Lower lobe of right lung (tissue), 2 donors: ENCODE data around the gene CA10. TPM values are rescaled to one million over a fixed set of nuclear protein-coding genes. Genes with fewer than 3 reads are reported as not detected.

Experiments
- ATAC-seq, 2 donors: fragments of 200-7000 bp; cut with Tn5 transposase; one replicate each; pipeline ENCODE4 v1.9.1; 2020 to 2022; ENCODE audit warnings: mild to moderate bottlenecking in 2 of 2, moderate library complexity in 2 of 2
- DNase-seq: peaks from one replicate; pipeline ENCODE4 v3.0.0-alpha.2; 2020
- H3K27ac ChIP-seq: fragments of 200-600 bp; one replicate; pipeline ENCODE4 v1.8.0; 2022
- H3K27me3 ChIP-seq: fragments of 200-600 bp; one replicate; pipeline ENCODE4 v1.8.0; 2022; ENCODE audit warnings: low read depth
- H3K36me3 ChIP-seq: fragments of 200-600 bp; one replicate; pipeline ENCODE4 v1.8.0; 2022; ENCODE audit warnings: mild to moderate bottlenecking
- H3K4me1 ChIP-seq: fragments of 200-600 bp; one replicate; pipeline ENCODE4 v1.8.0; 2022
- H3K4me3 ChIP-seq: fragments of 200-600 bp; one replicate; pipeline ENCODE4 v1.8.0; 2022; ENCODE audit warnings: mild to moderate bottlenecking
- H3K9me3 ChIP-seq: fragments of 200-600 bp; one replicate; pipeline ENCODE4 v1.8.0; 2022
- CTCF ChIP-seq: fragments of 200-600 bp; IDR thresholded peaks from one replicate; pipeline ENCODE4 v1.8.0; 2022; ENCODE audit warnings: antibody characterized with exemption, mild to moderate bottlenecking
- intact Hi-C: fragments of 100-400 bp; cut with DNase I; formaldehyde crosslinking; loops from one replicate; pipeline ENCODE4 v1.11.0; 2022
- total RNA-seq: library from RNA; stranded (reverse); fragmentation: NEBNext Ultra II Directional; extraction: Animal tissue kit (Norgen Biotek cat#: 25700); gene quantifications from one replicate; pipeline ENCODE4 v1.2.1, GENCODE V29; 2021
- donor health status: DM: no; HTN: yes; CAD: no; lungs with severe emphysema.

Gene CA10
- total RNA-seq, 1 donor from 2014 or later, result not detected

- H3K4me3 ChIP-seq, result no peak overlapping the region
- ATAC-seq (no peak), DNase-seq (no peak)
- no peaks in the 10 kb centered on the region for H3K27me3 ChIP-seq
- no peak for TF ChIP-seq CTCF
- H3K4me1 ChIP-seq, result no peaks in the 10 kb centered on the region
- H3K27ac ChIP-seq, result no peak overlapping the region
- no peaks in the 10 kb centered on the region for H3K36me3 ChIP-seq
- intact Hi-C loops, result no loop called here
- H3K9me3 ChIP-seq, result no peaks in the 10 kb centered on the region
Observed at GRCh38 chr17:51651513-51652298, 506.8 kb downstream of the CA10 start.

GRCh38 chr17:51650772-51651171, 507.7 kb downstream of the CA10 start:
- Histone ChIP-seq H3K4me3 (no peak overlapping the region), H3K27ac (no peak overlapping the region), H3K4me1 (no peaks in the 10 kb centered on the region), H3K9me3 (no peaks in the 10 kb centered on the region), H3K27me3 (no peaks in the 10 kb centered on the region), H3K36me3 (no peaks in the 10 kb centered on the region)
- intact Hi-C loops, result no loop called here
- DNase-seq, result no peak
- no peak for ATAC-seq
- no peak for TF ChIP-seq CTCF

- ATAC-seq, result no peak
- H3K36me3 ChIP-seq, result no peaks in the 10 kb centered on the region
- no peaks in the 10 kb centered on the region for H3K27me3 ChIP-seq
- no peaks in the 10 kb centered on the region for H3K9me3 ChIP-seq
- H3K4me1 ChIP-seq, result no peaks in the 10 kb centered on the region
- no peak overlapping the region for H3K27ac ChIP-seq
- intact Hi-C loops, result no loop called here
- no peak for DNase-seq
- no peak for TF ChIP-seq CTCF
- no peak overlapping the region for H3K4me3 ChIP-seq
Observed at GRCh38 chr17:51650202-51650601, 508.3 kb downstream of the CA10 start.

- Histone ChIP-seq H3K9me3 (no peaks in the 10 kb centered on the region), H3K4me3 (no peak overlapping the region), H3K27ac (no peak overlapping the region), H3K27me3 (no peaks in the 10 kb centered on the region), H3K36me3 (no peaks in the 10 kb centered on the region), H3K4me1 (no peaks in the 10 kb centered on the region)
- no peak for TF ChIP-seq CTCF
- intact Hi-C loops, result no loop called here
- ATAC-seq (no peak), DNase-seq (no peak)
Observed at GRCh38 chr17:51647826-51648225, 510.7 kb downstream of the CA10 start.

- Histone ChIP-seq H3K4me1 (no peaks in the 10 kb centered on the region), H3K4me3 (no peak overlapping the region), H3K27ac (no peak overlapping the region), H3K27me3 (no peaks in the 10 kb centered on the region), H3K36me3 (no peaks in the 10 kb centered on the region), H3K9me3 (no peaks in the 10 kb centered on the region)
- no peak for ATAC-seq
- no peak for DNase-seq
- TF ChIP-seq CTCF, result no peak
- intact Hi-C loops, result no loop called here
Observed at GRCh38 chr17:51647067-51647466, 511.4 kb downstream of the CA10 start.
